H9 (cell line): Measurements from ENCODE around the gene ZNF709. TPM values are rescaled to one million over a fixed set of nuclear protein-coding genes. Genes with fewer than 3 reads are reported as not detected.

ENCODE experiments used
- DNase-seq: peaks from one replicate; pipeline ENCODE4 v3.0.0-alpha.2; 2017
- H2AFZ ChIP-seq: one replicate; pipeline ENCODE4 v1.6.1; 2013; ENCODE audit warnings: mild to moderate bottlenecking, low read length, control low read depth, moderate library complexity
- H2AK5ac ChIP-seq: 2 replicates; pipeline ENCODE4 v1.6.1; 2013; ENCODE audit warnings: low read length, control low read depth, mixed read lengths; ENCODE audit not compliant: insufficient read length
- H2BK120ac ChIP-seq: one replicate; pipeline ENCODE4 v1.6.1; 2013; ENCODE audit warnings: low read depth, mild to moderate bottlenecking, low read length, control low read depth, inconsistent platforms; ENCODE audit not compliant: poor library complexity, severe bottlenecking
- H2BK12ac ChIP-seq: 2 replicates; pipeline ENCODE4 v1.6.1; 2013; ENCODE audit warnings: low read length, control low read depth, mixed read lengths, low read depth; ENCODE audit not compliant: insufficient read length
- H2BK15ac ChIP-seq: 2 replicates; pipeline ENCODE4 v1.6.1; 2013; ENCODE audit warnings: low read depth, low read length, control low read depth
- H2BK20ac ChIP-seq: one replicate; pipeline ENCODE4 v1.6.1; 2013; ENCODE audit warnings: low read depth, mild to moderate bottlenecking, low read length, control low read depth, inconsistent platforms; ENCODE audit not compliant: poor library complexity, severe bottlenecking
- H2BK5ac ChIP-seq: 2 replicates; pipeline ENCODE4 v1.6.1; 2013; ENCODE audit warnings: low read length, control low read depth, mixed read lengths; ENCODE audit not compliant: insufficient read length
- H3K14ac ChIP-seq: 2 replicates; pipeline ENCODE4 v1.6.1; 2013; ENCODE audit warnings: low read length, control low read depth; ENCODE audit not compliant: insufficient read depth
- H3K18ac ChIP-seq: 2 replicates; pipeline ENCODE4 v1.6.1; 2013; ENCODE audit warnings: low read depth, mild to moderate bottlenecking, mixed read lengths, low read length, control low read depth; ENCODE audit not compliant: insufficient read length
- H3K23ac ChIP-seq: 2 replicates; pipeline ENCODE4 v1.6.1; 2013; ENCODE audit warnings: low read length, control low read depth, mixed read lengths, low read depth; ENCODE audit not compliant: insufficient read length
- H3K23me2 ChIP-seq: 2 replicates; pipeline ENCODE4 v1.6.1; 2013; ENCODE audit warnings: low read depth, mild to moderate bottlenecking, mixed read lengths, low read length, control low read depth; ENCODE audit not compliant: insufficient read length, poor library complexity, severe bottlenecking
- H3K27ac ChIP-seq: 2 replicates; pipeline ENCODE4 v1.5.1; 2013; ENCODE audit warnings: low read length, control low read depth, mixed read lengths, low read depth; ENCODE audit not compliant: insufficient read length
- H3K27me3 ChIP-seq: 2 replicates; pipeline ENCODE4 v1.6.1; 2013; ENCODE audit warnings: low read length, control low read depth, inconsistent platforms; ENCODE audit not compliant: insufficient read depth
- H3K4ac ChIP-seq: 2 replicates; pipeline ENCODE4 v1.6.1; 2013; ENCODE audit warnings: low read depth, mild to moderate bottlenecking, control low read depth, inconsistent platforms, low read length, moderate library complexity
- H3K4me1 ChIP-seq: 2 replicates; pipeline ENCODE4 v1.6.1; 2013; ENCODE audit warnings: low read length, control low read depth, inconsistent platforms; ENCODE audit not compliant: insufficient read depth
- H3K4me2 ChIP-seq: 2 replicates; pipeline ENCODE4 v1.6.1; 2013; ENCODE audit warnings: low read length, control low read depth, mixed read lengths; ENCODE audit not compliant: insufficient read length, insufficient read depth
- H3K56ac ChIP-seq: 2 replicates; pipeline ENCODE4 v1.6.1; 2013; ENCODE audit warnings: low read depth, mild to moderate bottlenecking, mixed read lengths, low read length, control low read depth; ENCODE audit not compliant: insufficient read length
- H3K79me1 ChIP-seq: 2 replicates; pipeline ENCODE4 v1.6.1; 2013; ENCODE audit warnings: low read depth, mild to moderate bottlenecking, moderate library complexity, low read length, control low read depth, inconsistent platforms; ENCODE audit not compliant: insufficient read depth, poor library complexity, severe bottlenecking
- H3K79me2 ChIP-seq: 2 replicates; pipeline ENCODE4 v1.6.1; 2013; ENCODE audit warnings: low read length, control low read depth, inconsistent platforms; ENCODE audit not compliant: insufficient read depth
- H3K9ac ChIP-seq: 2 replicates; pipeline ENCODE4 v1.6.1; 2013; ENCODE audit warnings: low read length, control low read depth, mixed read lengths; ENCODE audit not compliant: insufficient read length; ENCODE audit errors: extremely low read depth
- H3K9me3 ChIP-seq: one replicate; pipeline ENCODE4 v1.6.1; 2013; ENCODE audit warnings: low read depth, low read length, inconsistent platforms; ENCODE audit not compliant: control insufficient read depth
- H3T11ph ChIP-seq: one replicate; pipeline ENCODE4 v1.6.1; 2013; ENCODE audit warnings: mild to moderate bottlenecking, low read length, control low read depth, inconsistent platforms
- H4K20me1 ChIP-seq: one replicate; pipeline ENCODE4 v1.6.1; 2013; ENCODE audit not compliant: control insufficient read depth, insufficient read length, insufficient read depth
- H4K5ac ChIP-seq: 2 replicates; pipeline ENCODE4 v1.6.1; 2013; ENCODE audit warnings: low read depth, mild to moderate bottlenecking, mixed read lengths, low read length, control low read depth; ENCODE audit not compliant: insufficient read length
- H4K8ac ChIP-seq: replicated peaks from 2 replicates; pipeline ENCODE4 v1.6.1; 2013; ENCODE audit warnings: low read length, control low read depth, mixed read lengths, low read depth; ENCODE audit not compliant: insufficient read length
- H4K91ac ChIP-seq: 2 replicates; pipeline ENCODE4 v1.6.1; 2013; ENCODE audit warnings: low read depth, mild to moderate bottlenecking, moderate library complexity, mixed read lengths, low read length, control low read depth; ENCODE audit not compliant: insufficient read length
- H3K27ac Mint-ChIP-seq, 3 experiments: 2 replicates in 2 of 3; 3 replicates in 1 of 3; pipeline ENCODE4 v1.8.0; 2020 to 2021; ENCODE audit warnings: mixed read lengths in 3 of 3, mild to moderate bottlenecking in 1 of 3, moderate library complexity in 1 of 3
- H3K27me3 Mint-ChIP-seq: 2 replicates; pipeline ENCODE4 v1.8.0; 2021; ENCODE audit warnings: low read depth, mild to moderate bottlenecking, moderate library complexity, mixed read lengths
- H3K36me3 Mint-ChIP-seq, 3 experiments: 2 replicates in 2 of 3; 3 replicates in 1 of 3; pipeline ENCODE4 v1.8.0; 2020 to 2021; ENCODE audit warnings: low read depth in 3 of 3, mixed read lengths in 3 of 3; ENCODE audit not compliant: insufficient read depth in 1 of 3
- H3K4me1 Mint-ChIP-seq, 2 experiments: 2 replicates each; pipeline ENCODE4 v1.8.0; 2020; ENCODE audit warnings: mixed read lengths in 2 of 2
- H3K4me3 Mint-ChIP-seq, 2 experiments: 2 replicates in 1 of 2; 3 replicates in 1 of 2; pipeline ENCODE4 v1.8.0; 2020 to 2021; ENCODE audit warnings: mild to moderate bottlenecking in 2 of 2, mixed read lengths in 2 of 2, moderate library complexity in 1 of 2
- H3K9me3 Mint-ChIP-seq, 2 experiments: 2 replicates in 1 of 2; 3 replicates in 1 of 2; pipeline ENCODE4 v1.8.0; 2020; ENCODE audit warnings: mild to moderate bottlenecking in 2 of 2, mixed read lengths in 2 of 2, moderate library complexity in 1 of 2
- WGBS: extraction: QIAGEN DNeasy Blood & Tissue Kit; methylation state at CpG from one replicate; pipeline ENCODE4 v1.1.7; 2013; ENCODE audit warnings: missing lambda C conversion rate, low lambda C conversion rate, mixed read lengths; ENCODE audit not compliant: insufficient read length; ENCODE audit errors: extremely low coverage; 5-methylcytosine and 5-hydroxymethylcytosine counted together
- total RNA-seq: library from RNA; stranded (reverse); gene quantifications from 2 replicates; pipeline ENCODE4 v1.2.1, GENCODE V29; 2021
- TF ChIP-seq, protein P1 (sequence below): fragments of 200-600 bp; sonication (generic); conservative IDR thresholded peaks from 3 replicates; pipeline ENCODE4 v1.8.0; 2021; ENCODE audit warnings: antibody characterized with exemption, mild to moderate bottlenecking

ZNF709 gene
- total RNA-seq, 1 experiment from 2014 or later = 2.1 TPM

- Mint-ChIP-seq H3K27me3 (peaks cover 3% of the 10 kb centered on the region; the same call in 1 of the 2 replicates), H3K27ac (no peak overlapping the region), H3K9me3 (peaks cover 62 to 67% of the 10 kb centered on the region in 2 experiments), H3K4me1 (no peaks in the 10 kb centered on the region), H3K4me3 (no peak overlapping the region; a peak in 1 of 5 replicates), H3K36me3 (peaks cover 15 to 25% (median 17%) of the 10 kb centered on the region in 3 experiments)
- Histone ChIP-seq H4K20me1 (no peaks in the 10 kb centered on the region), H3K4me2 (no peak overlapping the region), H2AK5ac (no peak overlapping the region), H3K14ac (no peak overlapping the region), H2BK5ac (no peak overlapping the region), H2BK12ac (no peak overlapping the region), H3K23me2 (no peaks in the 10 kb centered on the region), H3K27ac (no peak overlapping the region), H3K79me2 (no peaks in the 10 kb centered on the region), H3K9ac (no peak overlapping the region), H3K27me3 (no peaks in the 10 kb centered on the region), H4K91ac (no peak overlapping the region), H3K79me1 (no peaks in the 10 kb centered on the region), H3K56ac (no peak overlapping the region), H4K8ac (no peak overlapping the region), H3K9me3 (peaks cover 29% of the 10 kb centered on the region), H3K18ac (no peak overlapping the region), H3K23ac (no peak overlapping the region), H3T11ph (no peak overlapping the region), H3K4me1 (no peaks in the 10 kb centered on the region), H2BK15ac (no peak overlapping the region), H3K4ac (no peak overlapping the region), H4K5ac (no peak overlapping the region), H2BK20ac (no peak overlapping the region), H2BK120ac (no peak overlapping the region), H2AFZ (no peak overlapping the region)
- TF ChIP-seq, protein P1, sequence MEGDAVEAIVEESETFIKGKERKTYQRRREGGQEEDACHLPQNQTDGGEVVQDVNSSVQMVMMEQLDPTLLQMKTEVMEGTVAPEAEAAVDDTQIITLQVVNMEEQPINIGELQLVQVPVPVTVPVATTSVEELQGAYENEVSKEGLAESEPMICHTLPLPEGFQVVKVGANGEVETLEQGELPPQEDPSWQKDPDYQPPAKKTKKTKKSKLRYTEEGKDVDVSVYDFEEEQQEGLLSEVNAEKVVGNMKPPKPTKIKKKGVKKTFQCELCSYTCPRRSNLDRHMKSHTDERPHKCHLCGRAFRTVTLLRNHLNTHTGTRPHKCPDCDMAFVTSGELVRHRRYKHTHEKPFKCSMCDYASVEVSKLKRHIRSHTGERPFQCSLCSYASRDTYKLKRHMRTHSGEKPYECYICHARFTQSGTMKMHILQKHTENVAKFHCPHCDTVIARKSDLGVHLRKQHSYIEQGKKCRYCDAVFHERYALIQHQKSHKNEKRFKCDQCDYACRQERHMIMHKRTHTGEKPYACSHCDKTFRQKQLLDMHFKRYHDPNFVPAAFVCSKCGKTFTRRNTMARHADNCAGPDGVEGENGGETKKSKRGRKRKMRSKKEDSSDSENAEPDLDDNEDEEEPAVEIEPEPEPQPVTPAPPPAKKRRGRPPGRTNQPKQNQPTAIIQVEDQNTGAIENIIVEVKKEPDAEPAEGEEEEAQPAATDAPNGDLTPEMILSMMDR = no peak
- no peak for DNase-seq
- WGBS = no CpG with 5 or more reads among the region's 10 CpGs
Observed at GRCh38 chr19:12450844-12451243, 33.8 kb downstream of the ZNF709 start.
